Epithelial cell of proximal tubule (primary cell): ENCODE data around the gene JMJD1C. TPM values are rescaled to one million over a fixed set of nuclear protein-coding genes. Genes with fewer than 3 reads are reported as not detected.

Experiments
- DNase-seq: peaks from one replicate; pipeline ENCODE4 v3.0.0-alpha.2; 2011; ENCODE audit warnings: low read depth
- H3K4me3 ChIP-seq: 2 replicates; pipeline ENCODE4 v1.5.1; 2011; ENCODE audit warnings: low read depth, mild to moderate bottlenecking, low read length
- CTCF ChIP-seq: conservative IDR thresholded peaks from 2 replicates; pipeline ENCODE4 v1.5.1; 2012; ENCODE audit warnings: low read depth, mild to moderate bottlenecking, low read length
- total RNA-seq: library from RNA; depleted of rRNA; stranded (reverse); fragments of >200 nt; gene quantifications from 2 replicates; pipeline ENCODE4 v1.2.3, GENCODE V29; 2015

Gene JMJD1C
- total RNA-seq, 1 donor from 2014 or later = 56.6 TPM

GRCh38 chr10:63206997-63207811 lies 258.6 kb downstream of the JMJD1C start:
- no peak overlapping the region for H3K4me3 ChIP-seq
- no peak for DNase-seq

DNA sequence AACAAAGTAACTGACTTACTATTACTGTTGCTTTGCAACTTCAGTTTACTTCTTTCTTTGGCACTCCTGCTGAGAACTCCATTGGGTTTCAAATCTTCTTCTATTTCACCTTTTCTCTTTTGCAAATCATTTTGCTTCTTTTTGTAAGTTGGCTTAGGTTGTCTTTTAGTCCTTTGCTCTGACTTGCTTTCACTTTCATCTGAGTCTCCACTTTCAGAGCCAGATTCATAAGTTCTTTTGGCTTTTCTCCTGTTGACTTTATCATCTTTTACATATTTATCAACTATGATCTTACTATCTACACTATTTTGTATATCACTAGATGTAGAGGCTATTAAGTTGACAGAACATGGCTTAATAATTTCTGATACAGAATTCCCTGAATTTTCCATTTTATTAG lies 259.2 kb downstream of the JMJD1C start:
- H3K4me3 ChIP-seq = no peak overlapping the region
- TF ChIP-seq CTCF = no peak
- DNase-seq = no peak

More at GRCh38 chr10:63206997-63207811, 258.6 kb downstream of the JMJD1C start:
- no peak for TF ChIP-seq CTCF

DNA sequence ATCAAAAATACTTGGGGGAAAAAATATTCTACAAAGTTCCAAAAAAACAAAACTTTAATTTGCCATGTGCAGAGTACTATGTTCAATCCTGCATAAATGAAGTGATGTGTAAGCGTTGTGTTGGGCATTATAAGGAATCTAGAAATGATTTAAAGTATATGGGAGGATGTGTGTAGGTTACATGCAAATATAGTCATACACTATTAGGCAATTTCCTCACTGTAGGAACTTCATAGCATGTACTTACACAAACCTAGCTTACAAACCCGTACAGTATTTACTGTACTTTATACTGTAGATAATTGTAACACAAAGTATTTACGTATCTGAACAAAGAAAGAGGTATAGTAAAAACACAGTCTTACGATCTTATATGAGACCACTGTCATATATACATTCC lies 260.4 kb downstream of the JMJD1C start:
- no peak for DNase-seq
- no peak for TF ChIP-seq CTCF
- no peak overlapping the region for H3K4me3 ChIP-seq

- no peak for DNase-seq
- H3K4me3 ChIP-seq = no peak overlapping the region
- no peak for TF ChIP-seq CTCF
Observed at GRCh38 chr10:63204667-63205391, 260.9 kb downstream of the JMJD1C start.

- DNase-seq = no peak
- no peak overlapping the region for H3K4me3 ChIP-seq
- no peak for TF ChIP-seq CTCF
Observed at GRCh38 chr10:63201118-63201517, 264.7 kb downstream of the JMJD1C start.

GRCh38 chr10:63200431-63200830 lies 265.3 kb downstream of the JMJD1C start:
- H3K4me3 ChIP-seq = no peak overlapping the region
- no peak for TF ChIP-seq CTCF
- DNase-seq = no peak
